Activated CD8-positive, alpha-beta memory T cell treated with anti-CD3 and anti-CD28 coated beads, Interleukin-2, amount 50 U/mL, for 24 hours (primary cell): ENCODE data around the gene OGT.

Experiments
- DNase-seq: peaks from one replicate; pipeline ENCODE4 v3.0.0-alpha.2; 2020; ENCODE audit errors: extremely low read depth

OGT gene

DNA sequence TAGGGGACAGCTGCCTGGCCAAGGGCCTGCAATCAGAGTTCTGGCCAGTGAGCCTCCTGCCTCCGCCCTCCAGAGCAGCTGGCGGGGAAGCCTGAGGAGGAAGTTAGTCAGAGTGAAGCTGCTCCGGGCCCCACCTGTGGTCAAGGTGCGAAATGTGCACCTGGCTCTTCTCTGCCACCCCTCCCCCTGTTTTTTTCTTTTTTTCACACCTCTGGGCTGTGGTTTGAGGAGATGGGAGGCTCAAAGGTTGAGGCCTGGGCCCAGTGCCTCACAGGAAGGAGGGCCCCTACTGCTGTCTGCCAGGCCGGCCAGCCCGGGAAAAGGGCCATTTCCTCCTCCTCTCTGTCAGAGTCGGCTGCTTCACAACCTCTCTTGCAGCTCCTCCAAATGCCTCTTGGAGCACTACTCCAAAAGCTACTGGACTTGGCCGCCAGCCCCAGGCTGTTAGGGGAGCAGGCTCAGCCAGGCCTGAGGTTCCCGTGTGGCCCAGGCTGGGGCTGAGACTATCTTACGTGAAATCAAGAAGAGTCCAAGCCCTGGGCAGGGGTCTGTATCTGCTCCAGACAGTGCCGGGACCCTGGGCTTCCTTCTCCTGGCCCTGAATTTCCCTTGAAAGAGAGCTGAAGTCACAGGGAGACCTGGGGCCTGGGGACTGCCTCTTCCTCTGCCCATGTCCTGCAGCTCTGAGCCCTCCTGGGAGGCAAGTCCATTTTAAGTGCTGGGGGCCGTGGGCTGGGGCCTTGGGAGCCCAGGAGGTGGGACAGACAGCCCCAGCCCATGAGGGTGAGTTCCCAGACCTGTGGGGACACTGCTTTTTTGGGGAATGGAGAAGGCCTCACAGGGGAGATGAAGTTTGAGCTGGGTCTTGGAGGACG is 89.9 kb downstream of the OGT start:
- peak; percentile 34 for DNase-seq

DNA sequence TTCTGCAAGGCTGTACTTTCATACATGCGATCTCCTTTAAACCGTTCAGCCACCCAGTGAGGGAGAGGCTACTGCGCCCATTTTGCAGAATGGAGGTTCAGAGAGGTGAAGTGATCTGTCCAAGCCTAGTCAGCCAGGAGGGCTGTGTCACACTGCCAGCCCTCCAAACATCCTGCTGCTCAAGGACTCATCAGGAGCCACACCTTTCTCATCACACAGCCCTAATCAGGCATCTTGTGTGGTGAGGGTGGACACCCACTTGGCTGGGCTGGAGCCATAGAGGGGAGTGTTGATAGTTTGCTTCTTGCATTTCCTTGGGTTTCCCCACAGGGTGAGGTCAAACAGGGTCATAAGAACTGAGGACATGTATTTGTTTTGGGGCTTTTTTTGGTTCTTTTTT is 90.8 kb downstream of the OGT start:
- no peak for DNase-seq

DNA sequence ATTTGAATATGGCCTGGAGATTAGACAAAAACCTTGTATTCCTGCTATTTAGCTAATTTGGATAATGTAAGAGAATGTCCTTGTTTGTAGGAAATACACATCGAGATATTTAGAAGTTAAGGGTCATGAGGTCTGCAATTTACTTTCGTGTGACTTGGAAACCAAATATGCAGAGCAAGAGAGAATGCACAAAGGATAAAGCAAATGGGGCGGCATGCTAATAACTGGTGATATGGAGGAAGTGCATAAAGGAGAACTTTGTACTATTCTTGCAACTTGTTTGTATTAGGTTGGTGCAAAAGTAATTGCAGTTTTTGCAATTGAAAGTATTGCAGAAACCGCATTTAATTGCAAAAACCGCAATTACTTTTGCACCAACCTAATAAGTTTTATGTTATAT is 92.6 kb downstream of the OGT start:
- DNase-seq = no peak
